Measurements from ENCODE around the gene HIP1R.

- TF ChIP-seq OSR1 (CRISPR knock-in tag; IDR thresholded peaks at IDR 0.05), result no peak
- no peak for TF ChIP-seq CSRNP3 (CRISPR knock-in tag; IDR thresholded peaks at IDR 0.05)
Measured at GRCh38 chr12:122851820-122852219, 16.6 kb downstream of the HIP1R start.
